WTC11 (cell line): Measurements from ENCODE around the gene ZACN.

ENCODE experiments used
- JUN ChIP-seq: sonication (generic); formaldehyde crosslinking; IDR thresholded peaks from 2 replicates; pipeline ENCODE4 v1.8.0; 2023; ENCODE audit warnings: mild to moderate bottlenecking, missing genetic modification reagents
- KAT7 ChIP-seq: sonication (generic); formaldehyde crosslinking; IDR thresholded peaks from 2 replicates; pipeline ENCODE4 v1.8.1; 2023; ENCODE audit warnings: missing genetic modification reagents, mild to moderate bottlenecking, borderline replicate concordance
- OVOL2 ChIP-seq: fragments of 250-450 bp; sonication (Bioruptor Pico); IDR thresholded peaks from 2 replicates; pipeline ENCODE4 v1.9.0; 2021; ENCODE audit warnings: mild to moderate bottlenecking, borderline replicate concordance
- TEAD4 ChIP-seq: sonication (generic); formaldehyde crosslinking; IDR thresholded peaks from 2 replicates; pipeline ENCODE4 v1.8.0; 2022; ENCODE audit warnings: mild to moderate bottlenecking, missing genetic modification reagents
- ZNF416 ChIP-seq: fragments of 250-450 bp; sonication (Bioruptor Pico); IDR thresholded peaks from 2 replicates; pipeline ENCODE4 v1.9.0; 2021; ENCODE audit warnings: mild to moderate bottlenecking, inconsistent platforms
- ZNF423 ChIP-seq: fragments of 250-450 bp; sonication (Bioruptor Pico); IDR thresholded peaks from 2 replicates; pipeline ENCODE4 v2.1.2; 2022; ENCODE audit warnings: mild to moderate bottlenecking, moderate library complexity
- TF ChIP-seq, protein P1 (sequence below): fragments of 200-600 bp; IDR thresholded peaks from 2 replicates; pipeline ENCODE4 v1.8.0; 2022; ENCODE audit warnings: antibody characterized with exemption
- TF ChIP-seq, protein P2 (sequence below): fragments of 250-450 bp; sonication (Bioruptor Pico); IDR thresholded peaks from 2 replicates; pipeline ENCODE4 v1.9.0; 2021; ENCODE audit warnings: mild to moderate bottlenecking
- TF ChIP-seq, protein P3 (sequence below): sonication (generic); formaldehyde crosslinking; IDR thresholded peaks from 2 replicates; pipeline ENCODE4 v1.8.1; 2022; ENCODE audit warnings: mild to moderate bottlenecking, moderate library complexity, missing genetic modification reagents
- TF ChIP-seq, protein P4 (sequence below): sonication (generic); formaldehyde crosslinking; IDR thresholded peaks from 2 replicates; pipeline ENCODE4 v1.8.1; 2022; ENCODE audit warnings: low read depth, missing genetic modification reagents, borderline replicate concordance
- TF ChIP-seq, protein P5 (sequence below): sonication (generic); formaldehyde crosslinking; IDR thresholded peaks from 2 replicates; pipeline ENCODE4 v1.8.0; 2022; ENCODE audit warnings: mild to moderate bottlenecking, missing genetic modification reagents
- TF ChIP-seq, protein P6 (sequence below): sonication (generic); formaldehyde crosslinking; IDR thresholded peaks from 2 replicates; pipeline ENCODE4 v1.8.1; 2022; ENCODE audit warnings: low read depth, mild to moderate bottlenecking, moderate library complexity, missing genetic modification reagents, borderline replicate concordance

DNA sequence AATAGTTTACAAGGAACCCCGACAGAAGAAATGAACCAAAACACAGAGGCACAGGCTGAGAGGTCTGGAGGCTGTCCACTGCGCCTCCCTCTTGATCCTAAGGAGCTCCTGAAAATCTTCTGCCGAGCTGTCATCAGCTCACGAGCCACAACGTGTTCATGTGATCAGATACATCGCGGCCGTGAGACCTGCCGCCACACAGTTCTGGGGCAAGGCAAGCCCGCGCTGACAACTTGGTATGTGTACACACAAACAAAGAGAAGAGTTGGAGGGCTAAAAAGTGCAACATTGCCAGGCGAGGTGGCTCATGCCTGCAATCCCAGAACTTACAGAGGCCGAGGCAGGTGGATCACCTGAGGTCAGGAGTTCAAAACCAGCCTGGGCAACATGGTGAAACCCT, 17.0 kb downstream of the ZACN start:
- TF ChIP-seq, protein P1, sequence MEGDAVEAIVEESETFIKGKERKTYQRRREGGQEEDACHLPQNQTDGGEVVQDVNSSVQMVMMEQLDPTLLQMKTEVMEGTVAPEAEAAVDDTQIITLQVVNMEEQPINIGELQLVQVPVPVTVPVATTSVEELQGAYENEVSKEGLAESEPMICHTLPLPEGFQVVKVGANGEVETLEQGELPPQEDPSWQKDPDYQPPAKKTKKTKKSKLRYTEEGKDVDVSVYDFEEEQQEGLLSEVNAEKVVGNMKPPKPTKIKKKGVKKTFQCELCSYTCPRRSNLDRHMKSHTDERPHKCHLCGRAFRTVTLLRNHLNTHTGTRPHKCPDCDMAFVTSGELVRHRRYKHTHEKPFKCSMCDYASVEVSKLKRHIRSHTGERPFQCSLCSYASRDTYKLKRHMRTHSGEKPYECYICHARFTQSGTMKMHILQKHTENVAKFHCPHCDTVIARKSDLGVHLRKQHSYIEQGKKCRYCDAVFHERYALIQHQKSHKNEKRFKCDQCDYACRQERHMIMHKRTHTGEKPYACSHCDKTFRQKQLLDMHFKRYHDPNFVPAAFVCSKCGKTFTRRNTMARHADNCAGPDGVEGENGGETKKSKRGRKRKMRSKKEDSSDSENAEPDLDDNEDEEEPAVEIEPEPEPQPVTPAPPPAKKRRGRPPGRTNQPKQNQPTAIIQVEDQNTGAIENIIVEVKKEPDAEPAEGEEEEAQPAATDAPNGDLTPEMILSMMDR, result no peak
- TF ChIP-seq ZNF423 (CRISPR knock-in tag) (no peak), OVOL2 (CRISPR knock-in tag) (no peak), JUN (CRISPR knock-in tag) (no peak), ZNF416 (no peak), KAT7 (no peak), TEAD4 (CRISPR knock-in tag) (no peak)
- TF ChIP-seq, protein P2, sequence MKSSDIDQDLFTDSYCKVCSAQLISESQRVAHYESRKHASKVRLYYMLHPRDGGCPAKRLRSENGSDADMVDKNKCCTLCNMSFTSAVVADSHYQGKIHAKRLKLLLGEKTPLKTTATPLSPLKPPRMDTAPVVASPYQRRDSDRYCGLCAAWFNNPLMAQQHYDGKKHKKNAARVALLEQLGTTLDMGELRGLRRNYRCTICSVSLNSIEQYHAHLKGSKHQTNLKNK (CRISPR knock-in tag), result no peak
- TF ChIP-seq, protein P3, sequence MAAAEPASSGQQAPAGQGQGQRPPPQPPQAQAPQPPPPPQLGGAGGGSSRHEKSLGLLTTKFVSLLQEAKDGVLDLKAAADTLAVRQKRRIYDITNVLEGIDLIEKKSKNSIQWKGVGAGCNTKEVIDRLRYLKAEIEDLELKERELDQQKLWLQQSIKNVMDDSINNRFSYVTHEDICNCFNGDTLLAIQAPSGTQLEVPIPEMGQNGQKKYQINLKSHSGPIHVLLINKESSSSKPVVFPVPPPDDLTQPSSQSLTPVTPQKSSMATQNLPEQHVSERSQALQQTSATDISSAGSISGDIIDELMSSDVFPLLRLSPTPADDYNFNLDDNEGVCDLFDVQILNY, result no peak
- TF ChIP-seq, protein P4, sequence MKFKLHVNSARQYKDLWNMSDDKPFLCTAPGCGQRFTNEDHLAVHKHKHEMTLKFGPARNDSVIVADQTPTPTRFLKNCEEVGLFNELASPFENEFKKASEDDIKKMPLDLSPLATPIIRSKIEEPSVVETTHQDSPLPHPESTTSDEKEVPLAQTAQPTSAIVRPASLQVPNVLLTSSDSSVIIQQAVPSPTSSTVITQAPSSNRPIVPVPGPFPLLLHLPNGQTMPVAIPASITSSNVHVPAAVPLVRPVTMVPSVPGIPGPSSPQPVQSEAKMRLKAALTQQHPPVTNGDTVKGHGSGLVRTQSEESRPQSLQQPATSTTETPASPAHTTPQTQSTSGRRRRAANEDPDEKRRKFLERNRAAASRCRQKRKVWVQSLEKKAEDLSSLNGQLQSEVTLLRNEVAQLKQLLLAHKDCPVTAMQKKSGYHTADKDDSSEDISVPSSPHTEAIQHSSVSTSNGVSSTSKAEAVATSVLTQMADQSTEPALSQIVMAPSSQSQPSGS (CRISPR knock-in tag), result no peak
- TF ChIP-seq, protein P5, sequence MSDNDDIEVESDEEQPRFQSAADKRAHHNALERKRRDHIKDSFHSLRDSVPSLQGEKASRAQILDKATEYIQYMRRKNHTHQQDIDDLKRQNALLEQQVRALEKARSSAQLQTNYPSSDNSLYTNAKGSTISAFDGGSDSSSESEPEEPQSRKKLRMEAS (CRISPR knock-in tag), result no peak
- TF ChIP-seq, protein P6, sequence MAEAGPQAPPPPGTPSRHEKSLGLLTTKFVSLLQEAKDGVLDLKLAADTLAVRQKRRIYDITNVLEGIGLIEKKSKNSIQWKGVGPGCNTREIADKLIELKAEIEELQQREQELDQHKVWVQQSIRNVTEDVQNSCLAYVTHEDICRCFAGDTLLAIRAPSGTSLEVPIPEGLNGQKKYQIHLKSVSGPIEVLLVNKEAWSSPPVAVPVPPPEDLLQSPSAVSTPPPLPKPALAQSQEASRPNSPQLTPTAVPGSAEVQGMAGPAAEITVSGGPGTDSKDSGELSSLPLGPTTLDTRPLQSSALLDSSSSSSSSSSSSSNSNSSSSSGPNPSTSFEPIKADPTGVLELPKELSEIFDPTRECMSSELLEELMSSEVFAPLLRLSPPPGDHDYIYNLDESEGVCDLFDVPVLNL, result no peak
